Thyroid gland (tissue), 4 donors: ENCODE measurements around the gene PTPRN2.

Experiments
- POLR2A ChIP-seq, 2 donors: fragments of 450-650 bp; IDR thresholded peaks; one replicate each; pipeline ENCODE4 v1.6.1; 2017; ENCODE audit warnings: antibody characterized with exemption in 2 of 2, mild to moderate bottlenecking in 2 of 2, moderate library complexity in 1 of 2
- TF ChIP-seq, protein P1 (sequence below), 6 experiments: fragments of 200-600 bp in 3 of 6; fragments of 450-650 bp in 3 of 6; sonication (generic) in 3 of 6; IDR thresholded peaks; one replicate each; pipeline ENCODE4 v1.5.1; 2016 to 2019; ENCODE audit warnings: antibody characterized with exemption in 6 of 6, mild to moderate bottlenecking in 2 of 6, inconsistent platforms in 1 of 6, moderate library complexity in 1 of 6

DNA sequence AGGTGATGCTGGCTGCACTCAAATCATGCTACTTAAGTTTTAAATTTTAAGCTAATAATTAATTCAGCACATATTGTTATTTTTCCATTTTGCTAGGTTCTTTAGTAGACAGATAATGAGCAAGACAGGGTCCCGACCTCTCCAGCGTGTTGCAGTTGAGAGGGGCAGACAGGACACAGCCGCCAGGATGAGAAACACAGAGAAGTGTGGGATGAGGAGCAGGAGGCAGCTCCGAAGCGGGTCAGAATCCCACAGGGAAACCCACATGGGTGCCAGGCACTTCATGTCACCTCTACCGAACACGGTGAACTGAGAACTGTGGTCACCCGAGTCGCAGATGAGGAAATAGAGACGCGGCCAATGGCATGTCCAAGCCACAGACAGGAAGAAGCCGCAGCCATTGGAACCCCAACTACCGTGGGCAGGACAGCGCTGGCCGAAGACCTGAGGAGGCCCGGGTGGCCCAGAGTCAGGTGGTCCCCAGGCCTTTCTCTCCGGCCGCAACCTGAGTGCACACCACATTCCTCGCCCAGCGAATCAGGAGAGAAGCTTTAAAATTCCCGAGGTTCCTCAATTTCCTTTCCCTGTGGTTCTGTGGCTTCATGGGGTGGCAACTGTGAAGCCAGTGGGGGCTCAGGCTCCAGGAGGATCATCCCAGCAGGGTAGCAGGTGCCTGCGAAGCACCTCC, 1037.9 kb downstream of the PTPRN2 start:
- TF ChIP-seq, protein P1, sequence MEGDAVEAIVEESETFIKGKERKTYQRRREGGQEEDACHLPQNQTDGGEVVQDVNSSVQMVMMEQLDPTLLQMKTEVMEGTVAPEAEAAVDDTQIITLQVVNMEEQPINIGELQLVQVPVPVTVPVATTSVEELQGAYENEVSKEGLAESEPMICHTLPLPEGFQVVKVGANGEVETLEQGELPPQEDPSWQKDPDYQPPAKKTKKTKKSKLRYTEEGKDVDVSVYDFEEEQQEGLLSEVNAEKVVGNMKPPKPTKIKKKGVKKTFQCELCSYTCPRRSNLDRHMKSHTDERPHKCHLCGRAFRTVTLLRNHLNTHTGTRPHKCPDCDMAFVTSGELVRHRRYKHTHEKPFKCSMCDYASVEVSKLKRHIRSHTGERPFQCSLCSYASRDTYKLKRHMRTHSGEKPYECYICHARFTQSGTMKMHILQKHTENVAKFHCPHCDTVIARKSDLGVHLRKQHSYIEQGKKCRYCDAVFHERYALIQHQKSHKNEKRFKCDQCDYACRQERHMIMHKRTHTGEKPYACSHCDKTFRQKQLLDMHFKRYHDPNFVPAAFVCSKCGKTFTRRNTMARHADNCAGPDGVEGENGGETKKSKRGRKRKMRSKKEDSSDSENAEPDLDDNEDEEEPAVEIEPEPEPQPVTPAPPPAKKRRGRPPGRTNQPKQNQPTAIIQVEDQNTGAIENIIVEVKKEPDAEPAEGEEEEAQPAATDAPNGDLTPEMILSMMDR (IDR thresholded peaks at IDR 0.05) = no peak
- no peak for TF ChIP-seq POLR2A (IDR thresholded peaks at IDR 0.05)
